Neural progenitor cell (in vitro differentiated cells): ENCODE measurements around the gene FAM13C. TPM values are rescaled to one million over a fixed set of nuclear protein-coding genes. Genes with fewer than 3 reads are reported as not detected.
A peak's percentile ranks its signal among the peaks of the same experiment; 100 is the strongest.

Experiments
- DNase-seq: peaks from one replicate; pipeline ENCODE4 v3.0.0-alpha.2; 2016; ENCODE audit warnings: low spot score
- H2AFZ ChIP-seq: fragments of 200-600 bp; sonication (generic); replicated peaks from 2 replicates; pipeline ENCODE4 v1.6.1; 2016; ENCODE audit warnings: antibody characterized with exemption
- H3F3A ChIP-seq: fragments of 200-600 bp; sonication (generic); 2 replicates; pipeline ENCODE4 v1.6.1; 2016; ENCODE audit warnings: antibody characterized with exemption, low read depth
- H3K27ac ChIP-seq: fragments of 200-600 bp; sonication (generic); 2 replicates; pipeline ENCODE4 v1.5.1; 2016; ENCODE audit warnings: mild to moderate bottlenecking
- H3K27me3 ChIP-seq: fragments of 200-600 bp; sonication (generic); 2 replicates; pipeline ENCODE4 v1.6.1; 2016; ENCODE audit warnings: mild to moderate bottlenecking, moderate library complexity
- H3K36me3 ChIP-seq: fragments of 200-600 bp; sonication (generic); 2 replicates; pipeline ENCODE4 v1.5.1; 2016
- H3K4me1 ChIP-seq: fragments of 200-600 bp; sonication (generic); 2 replicates; pipeline ENCODE4 v1.6.1; 2016; ENCODE audit warnings: mixed run types
- H3K4me2 ChIP-seq: fragments of 200-600 bp; sonication (generic); 2 replicates; pipeline ENCODE4 v1.6.1; 2016
- H3K4me3 ChIP-seq: fragments of 200-600 bp; sonication (generic); 2 replicates; pipeline ENCODE4 v1.5.1; 2016
- H3K79me2 ChIP-seq: fragments of 200-600 bp; sonication (generic); 2 replicates; pipeline ENCODE4 v1.6.1; 2016; ENCODE audit warnings: low read depth
- H3K9ac ChIP-seq: fragments of 200-600 bp; sonication (generic); 2 replicates; pipeline ENCODE4 v1.6.1; 2016
- H3K9me3 ChIP-seq: fragments of 200-600 bp; sonication (generic); 2 replicates; pipeline ENCODE4 v1.5.1; 2016; ENCODE audit warnings: low read depth
- H4K20me1 ChIP-seq: fragments of 200-600 bp; sonication (generic); 2 replicates; pipeline ENCODE4 v1.6.1; 2016; ENCODE audit warnings: low read depth
- H3K27ac Mint-ChIP-seq: 3 replicates; pipeline ENCODE4 v1.8.0; 2021; ENCODE audit warnings: mixed read lengths
- H3K27me3 Mint-ChIP-seq: 2 replicates; pipeline ENCODE4 v1.8.0; 2022; ENCODE audit warnings: low read depth, mild to moderate bottlenecking, inconsistent platforms, moderate library complexity, mixed read lengths; ENCODE audit not compliant: insufficient read depth
- H3K36me3 Mint-ChIP-seq: 3 replicates; pipeline ENCODE4 v1.8.0; 2021; ENCODE audit warnings: mixed read lengths
- H3K4me1 Mint-ChIP-seq: 3 replicates; pipeline ENCODE4 v1.8.0; 2021; ENCODE audit warnings: mixed read lengths
- H3K4me3 Mint-ChIP-seq: 3 replicates; pipeline ENCODE4 v1.8.0; 2021; ENCODE audit warnings: mild to moderate bottlenecking, moderate library complexity, mixed read lengths
- H3K9me3 Mint-ChIP-seq: 3 replicates; pipeline ENCODE4 v1.8.0; 2020; ENCODE audit warnings: mixed read lengths
- CTCF ChIP-seq: fragments of 200-600 bp; sonication (generic); IDR thresholded peaks from 2 replicates; pipeline ENCODE4 v1.5.1; 2017; ENCODE audit warnings: antibody characterized with exemption, mild to moderate bottlenecking
- EZH2 ChIP-seq: fragments of 200-600 bp; sonication (generic); IDR thresholded peaks from 2 replicates; pipeline ENCODE4 v1.6.1; 2017; ENCODE audit warnings: antibody characterized with exemption, mild to moderate bottlenecking, moderate library complexity
- EZH2phosphoT487 ChIP-seq: fragments of 200-600 bp; sonication (generic); IDR thresholded peaks from 2 replicates; pipeline ENCODE4 v1.6.1; 2017; ENCODE audit warnings: antibody characterized with exemption
- total RNA-seq: library from RNA; depleted of rRNA; stranded (reverse); fragments of >200 nt; gene quantifications from 2 replicates; pipeline ENCODE4 v1.2.3, GENCODE V29; 2015; ENCODE audit warnings: low replicate concordance

The FAM13C gene
- total RNA-seq, 1 donor from 2014 or later: 3.1 TPM

- Histone ChIP-seq H4K20me1 (no peaks in the 10 kb centered on the region), H3K4me2 (no peak overlapping the region), H3K9ac (no peak overlapping the region), H3K79me2 (no peaks in the 10 kb centered on the region), H3K36me3 (no peaks in the 10 kb centered on the region), H3K27ac (no peak overlapping the region), H2AFZ (no peak overlapping the region), H3K9me3 (no peaks in the 10 kb centered on the region), H3K27me3 (peaks cover 36% of the 10 kb centered on the region), H3F3A (peaks cover 23% of the 10 kb centered on the region), H3K4me3 (no peak overlapping the region), H3K4me1 (peaks cover 18% of the 10 kb centered on the region)
- Mint-ChIP-seq H3K36me3 (no peaks in the 10 kb centered on the region), H3K9me3 (no peaks in the 10 kb centered on the region), H3K27me3 (peaks cover 5% of the 10 kb centered on the region), H3K4me1 (peaks cover 11% of the 10 kb centered on the region), H3K4me3 (no peak overlapping the region), H3K27ac (no peak overlapping the region)
- peak; percentile 8 for DNase-seq
- TF ChIP-seq EZH2 (no peak), EZH2phosphoT487 (no peak), CTCF (no peak)
These were observed 1.5 kb downstream of the FAM13C start for GRCh38 chr10:59360605-59361405.

GRCh38 chr10:59358576-59358975, 3.8 kb downstream of the FAM13C start:
- Histone ChIP-seq H3K27ac (no peak overlapping the region), H3K36me3 (no peaks in the 10 kb centered on the region), H3K9ac (no peak overlapping the region), H3F3A (peaks cover 19% of the 10 kb centered on the region), H3K79me2 (no peaks in the 10 kb centered on the region), H3K4me2 (no peak overlapping the region), H2AFZ (no peak overlapping the region), H3K4me3 (no peak overlapping the region), H4K20me1 (no peaks in the 10 kb centered on the region), H3K9me3 (no peaks in the 10 kb centered on the region), H3K27me3 (peaks cover 18% of the 10 kb centered on the region), H3K4me1 (peaks cover 15% of the 10 kb centered on the region)
- H3K4me1 Mint-ChIP-seq: peaks cover 11% of the 10 kb centered on the region
- H3K27ac Mint-ChIP-seq: no peak overlapping the region
- TF ChIP-seq EZH2: no peak
- no peak for TF ChIP-seq EZH2phosphoT487
- no peak for TF ChIP-seq CTCF
- DNase-seq: no peak
- H3K36me3 Mint-ChIP-seq: no peaks in the 10 kb centered on the region
- H3K4me3 Mint-ChIP-seq: no peak overlapping the region
- H3K9me3 Mint-ChIP-seq: no peaks in the 10 kb centered on the region
- peaks cover 5% of the 10 kb centered on the region for H3K27me3 Mint-ChIP-seq

- no peak overlapping the region for H3K27ac ChIP-seq
- no peak for DNase-seq
- H3K36me3 Mint-ChIP-seq: no peaks in the 10 kb centered on the region
- H3K4me3 ChIP-seq: no peak overlapping the region
- no peak overlapping the region for H3K27ac Mint-ChIP-seq
- H3F3A ChIP-seq: no peaks in the 10 kb centered on the region
- no peaks in the 10 kb centered on the region for H3K36me3 ChIP-seq
- no peak overlapping the region for H3K9ac ChIP-seq
- peaks cover 2% of the 10 kb centered on the region for H3K27me3 Mint-ChIP-seq
- no peaks in the 10 kb centered on the region for H3K79me2 ChIP-seq
- no peak overlapping the region for H3K4me3 Mint-ChIP-seq
- H3K4me1 ChIP-seq: no peaks in the 10 kb centered on the region
- no peaks in the 10 kb centered on the region for H3K9me3 Mint-ChIP-seq
- H2AFZ ChIP-seq: no peak overlapping the region
- no peaks in the 10 kb centered on the region for H3K9me3 ChIP-seq
- no peaks in the 10 kb centered on the region for H3K4me1 Mint-ChIP-seq
- no peaks in the 10 kb centered on the region for H3K27me3 ChIP-seq
- no peaks in the 10 kb centered on the region for H4K20me1 ChIP-seq
- no peak overlapping the region for H3K4me2 ChIP-seq
- TF ChIP-seq CTCF: no peak
- no peak for TF ChIP-seq EZH2
- no peak for TF ChIP-seq EZH2phosphoT487
These were observed 7.9 kb downstream of the FAM13C start for GRCh38 chr10:59354434-59354833.
